NCI-H226 (cell line): Measurements from ENCODE around the gene DMD.

ENCODE experiments used
- DNase-seq: peaks from one replicate; pipeline ENCODE4 v3.0.0-alpha.2; 2015

Gene DMD

DNA sequence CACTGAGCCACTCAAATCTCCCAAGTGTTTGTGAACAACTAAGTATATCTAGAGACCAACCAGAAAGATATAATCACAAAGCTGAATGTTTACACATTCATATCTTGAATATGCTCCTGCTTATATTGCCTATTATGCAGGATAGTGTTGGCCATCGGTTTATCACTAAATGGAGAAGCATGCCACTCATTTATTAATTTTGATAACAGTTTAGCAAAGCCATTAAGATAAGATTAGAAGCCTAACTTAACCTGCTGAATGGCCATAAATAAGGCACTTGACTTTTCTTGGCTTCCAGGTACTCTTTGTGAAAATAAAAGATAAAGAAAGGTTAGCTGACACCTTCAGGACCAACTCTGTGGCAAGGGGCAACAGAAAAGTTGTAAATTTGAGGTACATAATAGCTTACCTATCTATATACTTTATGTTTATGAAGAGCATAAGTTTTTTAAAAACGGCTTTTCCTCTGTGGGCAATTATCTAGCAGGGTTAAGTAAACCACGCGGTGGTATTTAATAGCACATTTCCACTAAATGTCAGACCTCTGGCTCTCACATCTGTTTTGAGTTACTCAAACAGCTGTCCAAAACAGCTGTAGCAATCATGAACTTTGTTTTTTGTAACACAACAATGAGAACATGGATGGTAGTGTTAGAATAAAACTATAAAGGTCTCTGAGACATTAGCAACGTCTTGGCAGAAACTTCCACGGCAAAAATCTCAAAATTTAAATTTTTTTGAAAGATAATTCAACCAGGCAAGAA is 2080.7 kb downstream of the DMD start:
- no peak for DNase-seq

DNA sequence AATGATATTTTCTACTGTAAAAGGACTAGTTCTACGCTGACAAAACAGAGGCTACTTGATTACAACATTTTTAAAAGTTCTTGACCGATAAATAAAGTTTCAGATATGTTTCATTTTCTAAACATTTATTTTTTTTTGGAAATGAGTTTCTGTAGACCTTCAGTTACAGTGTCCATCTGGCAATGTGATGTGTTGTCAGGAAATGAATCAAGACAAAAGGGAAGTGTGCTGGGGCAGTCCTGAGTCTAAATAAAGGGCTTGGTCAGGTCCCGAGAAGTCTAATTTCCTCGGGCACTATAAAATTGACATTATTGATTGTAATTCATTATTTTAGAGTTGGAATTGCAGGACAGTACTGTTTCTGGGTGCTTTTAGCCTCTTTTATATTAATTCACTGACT is 2082.5 kb downstream of the DMD start:
- DNase-seq: no peak

DNA sequence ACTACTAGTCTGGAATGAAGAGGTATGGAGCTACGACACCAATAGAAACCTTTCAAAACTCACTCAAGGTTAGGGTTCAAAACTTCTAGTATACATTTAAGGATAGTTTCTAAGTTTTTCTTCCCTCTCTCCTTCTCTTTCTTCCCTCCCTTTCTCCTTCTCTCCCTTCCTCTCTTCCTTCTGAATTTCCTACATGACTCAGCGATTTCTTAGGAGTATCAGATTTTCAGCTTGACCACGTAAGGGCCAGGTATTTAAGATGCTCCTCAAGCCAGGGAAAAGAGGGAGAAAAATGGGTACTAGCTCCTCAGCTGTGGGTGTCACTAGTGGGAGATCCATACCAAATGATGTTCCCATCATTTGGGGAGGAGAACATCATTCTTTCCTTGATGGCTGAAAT is 2083.6 kb downstream of the DMD start:
- no peak for DNase-seq

- no peak for DNase-seq
Observed at GRCh38 chrX:31126205-31126604, 2085.1 kb downstream of the DMD start.

DNA sequence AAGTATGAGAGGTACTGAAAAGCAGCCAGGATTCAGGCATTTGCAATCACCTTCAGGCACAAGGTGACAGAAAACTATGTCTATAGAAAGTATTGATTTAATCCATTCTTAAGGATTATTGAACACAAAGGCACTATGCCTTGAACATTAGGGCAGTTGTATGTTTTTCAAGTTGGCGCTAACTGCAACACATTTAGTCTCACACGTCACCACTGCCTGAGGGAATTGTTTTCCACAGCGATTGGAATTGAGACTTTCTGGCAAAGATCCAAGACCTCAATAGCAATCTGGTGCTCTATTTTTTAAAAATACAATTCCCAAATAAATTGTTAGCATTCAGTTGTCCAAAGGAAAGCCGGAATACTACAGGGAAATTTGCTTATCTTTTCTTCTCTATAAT is 2086.8 kb downstream of the DMD start:
- no peak for DNase-seq

GRCh38 chrX:31123335-31123734 is 2088.0 kb downstream of the DMD start:
- no peak for DNase-seq

DNA sequence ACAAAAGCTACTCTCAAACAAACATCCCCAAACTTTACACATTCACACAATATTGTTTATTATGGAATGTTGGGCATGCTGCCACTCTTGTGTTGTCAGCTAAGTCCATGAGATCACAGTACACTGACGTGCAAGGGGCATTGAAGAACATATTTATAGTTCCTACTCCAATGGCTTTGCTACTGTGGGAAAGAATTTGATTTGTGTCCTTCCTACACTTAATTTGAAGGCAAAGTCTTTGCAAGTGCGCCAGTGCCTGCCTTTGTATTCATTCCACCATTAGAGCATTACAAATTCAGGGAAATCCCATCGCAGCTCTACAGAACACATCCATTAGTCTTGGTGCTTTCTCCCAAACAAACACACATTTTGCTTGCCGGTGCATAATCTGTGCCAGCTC is 2094.1 kb downstream of the DMD start:
- DNase-seq: no peak

DNA sequence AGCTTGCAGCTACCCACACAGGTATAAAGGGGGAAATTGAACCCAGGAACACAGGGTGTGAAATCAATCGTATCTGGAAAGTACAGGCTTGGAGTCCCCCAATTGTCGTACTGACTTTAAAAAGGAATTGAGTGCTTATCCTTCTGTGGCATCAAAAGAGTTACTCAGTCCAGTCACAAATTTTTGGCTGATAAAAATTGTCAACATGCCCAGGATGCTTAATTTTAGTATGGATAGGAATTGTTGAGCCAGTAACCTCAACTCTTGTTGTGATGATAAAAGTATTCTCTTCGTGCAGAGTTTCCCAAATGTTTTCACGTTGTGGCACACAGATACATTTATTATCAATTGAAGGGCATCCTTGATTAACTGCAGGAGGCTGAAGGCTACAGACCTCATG is 2096.0 kb downstream of the DMD start:
- no peak for DNase-seq

DNA sequence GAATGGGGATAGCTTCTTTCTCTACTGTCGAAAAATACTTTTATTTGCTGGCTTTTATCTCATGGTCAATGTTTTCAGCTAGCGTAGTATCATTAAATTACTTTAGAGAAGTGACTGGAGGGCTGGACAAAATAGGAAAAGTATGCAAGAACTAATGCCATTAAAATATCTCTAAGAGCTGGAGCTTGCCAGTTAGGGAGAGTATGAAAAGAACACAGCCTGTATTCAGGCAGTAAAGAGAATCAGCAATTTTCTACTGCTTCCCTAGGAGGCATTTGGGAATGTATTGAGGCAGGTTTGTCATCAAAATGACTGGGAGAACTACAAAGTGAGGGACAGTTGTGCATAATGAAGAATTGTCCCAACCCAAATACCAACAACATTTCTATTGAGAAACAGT is 2096.5 kb downstream of the DMD start:
- DNase-seq: no peak

GRCh38 chrX:31112226-31112999 is 2098.9 kb downstream of the DMD start:
- DNase-seq: no peak

DNA sequence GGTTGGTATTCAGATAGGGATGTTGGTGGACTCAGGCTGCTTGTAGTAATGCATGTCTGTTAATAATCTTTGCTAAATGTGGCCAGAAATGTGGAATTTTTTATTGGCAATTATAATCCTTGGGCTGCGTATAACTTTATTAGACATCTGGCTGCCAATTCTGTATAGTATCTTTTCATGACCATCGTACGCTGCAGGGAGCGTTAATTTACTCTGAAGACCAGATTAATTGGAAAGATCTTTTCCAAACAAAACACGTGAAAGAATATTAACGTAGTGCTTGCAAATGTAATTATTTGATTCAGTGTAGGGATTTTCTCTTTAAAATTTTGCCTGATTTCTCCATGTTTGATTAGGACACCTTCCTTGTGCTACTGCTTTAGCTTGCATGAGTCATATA is 2100.7 kb downstream of the DMD start:
- no peak for DNase-seq

- DNase-seq: peak; percentile 14
Observed at GRCh38 chrX:31099536-31100090, 2111.7 kb downstream of the DMD start.

DNA sequence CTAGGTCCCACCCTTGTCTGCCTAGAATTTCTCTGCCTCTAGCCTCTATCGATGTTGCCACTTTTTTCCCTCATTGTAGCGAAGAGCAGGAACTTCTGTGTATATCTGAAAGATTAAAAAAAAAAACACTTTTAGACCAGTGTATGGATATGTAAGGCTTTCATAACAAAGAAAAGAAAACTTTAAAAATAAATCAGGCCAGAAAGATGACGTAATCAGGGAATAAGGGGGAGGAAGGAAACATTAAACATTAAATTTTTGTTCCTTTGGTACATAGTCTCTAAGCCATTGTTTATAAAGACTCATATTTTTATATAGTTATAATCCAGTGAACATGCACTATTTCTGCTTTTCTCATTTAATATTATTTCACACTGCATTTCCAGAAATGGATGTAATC is 2113.3 kb downstream of the DMD start:
- no peak for DNase-seq

GRCh38 chrX:31093639-31093975 is 2117.7 kb downstream of the DMD start:
- no peak for DNase-seq

DNA sequence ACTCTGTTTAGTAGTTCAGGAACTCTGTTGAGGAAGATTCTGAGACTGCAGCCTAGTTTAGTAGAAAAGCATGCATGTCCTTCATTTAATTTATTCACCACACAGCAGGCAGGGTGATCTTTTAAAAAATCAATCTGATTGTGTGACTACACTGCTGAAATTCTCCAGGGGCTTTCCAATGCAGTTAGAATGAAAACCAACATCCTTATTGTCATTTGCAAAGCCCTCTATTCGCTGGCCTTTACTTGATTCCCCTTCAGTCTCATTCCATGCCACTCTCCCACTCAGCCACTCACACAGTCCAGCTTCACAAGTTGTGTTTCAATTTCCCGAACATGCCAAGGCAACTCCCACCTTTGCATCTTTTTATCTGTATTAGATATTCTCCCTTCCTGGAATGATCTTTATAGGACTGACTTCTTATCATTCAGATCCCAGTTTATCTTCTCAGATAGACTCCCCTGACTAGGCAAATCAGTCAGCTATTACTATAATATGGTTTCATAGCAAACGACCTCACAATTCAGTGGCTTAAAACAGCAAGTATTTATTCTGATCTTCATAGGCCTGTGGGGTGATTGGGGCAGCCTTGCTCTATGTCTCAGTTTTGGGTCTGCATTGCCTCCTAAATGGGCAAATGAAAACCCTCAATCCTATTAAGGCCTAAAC is 2118.2 kb downstream of the DMD start:
- no peak for DNase-seq

GRCh38 chrX:31092476-31092875 is 2118.9 kb downstream of the DMD start:
- DNase-seq: no peak

DNA sequence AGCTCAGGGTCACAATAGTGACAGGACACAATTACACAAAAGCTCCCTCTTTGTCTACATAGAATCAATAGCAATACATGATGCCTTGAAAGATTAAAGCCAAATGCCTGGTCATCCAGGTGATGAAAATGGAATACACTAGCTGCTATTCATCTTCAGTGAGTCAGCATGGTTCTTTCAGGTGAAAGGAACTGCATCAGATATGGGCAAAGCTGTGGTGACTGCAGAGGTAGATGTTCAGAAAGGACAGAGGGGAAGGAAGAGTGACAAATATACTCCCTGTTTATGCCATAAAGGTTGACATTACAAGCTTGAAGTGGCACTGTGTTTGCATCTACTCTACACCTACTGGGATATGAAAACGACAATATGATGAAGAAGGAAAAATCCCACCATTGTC is 2119.5 kb downstream of the DMD start:
- DNase-seq: no peak

DNA sequence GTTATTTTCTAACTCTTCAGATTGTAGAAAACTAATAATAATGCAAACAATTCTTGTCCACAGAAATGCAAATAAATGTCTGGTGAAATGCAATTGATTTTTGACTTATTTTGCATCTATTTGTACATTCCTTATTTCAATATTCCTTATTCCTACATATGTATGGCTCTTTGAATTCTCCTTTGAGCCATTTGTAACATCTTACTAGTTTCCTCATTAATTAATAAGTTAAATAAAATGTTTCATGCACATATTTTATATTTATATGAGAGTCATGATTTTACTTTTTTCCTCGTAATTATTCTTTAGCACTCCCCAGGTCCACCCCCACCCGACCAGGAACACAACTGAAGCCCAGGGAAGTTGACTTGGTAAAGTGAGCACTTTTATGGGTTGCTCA is 2136.8 kb downstream of the DMD start:
- no peak for DNase-seq

- DNase-seq: no peak
Observed at GRCh38 chrX:31071725-31072124, 2139.6 kb downstream of the DMD start, which contains the start of gene FTHL17. FTHL17 (minus strand) TSS chrX:31072041; CDS start chrX:31071953, 88 bp downstream.

GRCh38 chrX:31071262-31071661 is 2140.1 kb downstream of the DMD start:
- no peak for DNase-seq

- DNase-seq: no peak
Observed at GRCh38 chrX:31070057-31070468, 2141.3 kb downstream of the DMD start.
